ENCODE data around the gene EPB41L1.

The EPB41L1 gene

DNA sequence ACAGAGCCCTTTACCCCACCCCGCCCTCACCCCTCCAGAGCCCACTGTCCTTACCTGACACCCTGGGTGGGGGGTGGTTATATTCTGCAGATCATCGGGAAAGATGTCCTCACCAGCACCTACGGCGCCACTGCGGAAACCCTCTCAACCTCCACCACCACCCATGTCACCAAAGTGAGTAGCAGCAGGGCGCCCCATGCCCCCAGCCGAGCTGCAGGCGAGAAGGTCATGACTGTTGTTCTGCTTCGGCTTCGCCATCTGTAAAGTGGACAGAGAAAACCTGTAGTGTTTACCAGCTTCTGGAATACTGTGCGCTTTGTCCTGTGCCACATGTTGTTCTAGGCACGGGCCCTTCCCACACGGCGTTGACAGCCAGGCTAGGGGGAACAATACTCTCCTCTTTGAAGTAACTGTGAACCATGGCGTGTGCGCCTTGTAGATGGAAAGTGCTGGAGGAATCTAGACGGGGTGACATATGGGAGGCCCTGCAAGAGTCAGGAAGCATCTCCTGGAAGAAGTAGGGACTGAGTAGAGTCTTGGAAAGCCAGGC lies 65.2 kb downstream of the EPB41L1 start:
- Mint-ChIP-seq H3K36me3 (ENCODE audit: low read depth) (no peaks in the 10 kb centered on the region), H3K27ac (no peak overlapping the region), H3K27me3 (ENCODE audit: low read depth, poor library complexity) (peaks cover 6% of the 10 kb centered on the region)

DNA sequence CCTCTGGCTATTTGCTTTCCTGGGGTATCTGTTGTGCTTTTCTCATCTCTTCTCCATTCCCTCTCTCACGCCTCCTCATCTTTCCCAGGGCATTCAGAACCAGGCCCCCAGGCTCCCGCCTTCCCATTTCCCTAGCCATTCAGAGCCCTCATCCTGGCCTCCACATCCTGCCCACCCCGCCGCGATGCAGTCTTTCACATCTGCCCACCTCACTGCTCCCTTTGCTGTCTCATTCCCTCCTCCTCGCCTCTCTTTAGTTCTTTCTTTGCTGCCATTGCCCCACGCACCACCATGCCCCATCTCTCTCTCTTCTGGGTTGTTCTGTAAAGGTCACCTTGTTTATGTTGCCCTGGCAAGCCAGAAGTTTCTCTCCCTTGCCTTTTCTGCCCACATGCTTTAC lies 71.1 kb downstream of the EPB41L1 start:
- no peaks in the 10 kb centered on the region for H3K36me3 Mint-ChIP-seq (ENCODE audit: low read depth)
- H3K9me3 Mint-ChIP-seq: no peaks in the 10 kb centered on the region
- H3K27me3 Mint-ChIP-seq (ENCODE audit: low read depth, poor library complexity): peaks cover 11% of the 10 kb centered on the region
- peak overlapping the region; percentile 76 for H3K27ac Mint-ChIP-seq
- H3K4me1 Mint-ChIP-seq: no peaks in the 10 kb centered on the region
- DNase-seq: no peak
- H3K4me3 Mint-ChIP-seq: no peak overlapping the region
- TF ChIP-seq, protein P1, sequence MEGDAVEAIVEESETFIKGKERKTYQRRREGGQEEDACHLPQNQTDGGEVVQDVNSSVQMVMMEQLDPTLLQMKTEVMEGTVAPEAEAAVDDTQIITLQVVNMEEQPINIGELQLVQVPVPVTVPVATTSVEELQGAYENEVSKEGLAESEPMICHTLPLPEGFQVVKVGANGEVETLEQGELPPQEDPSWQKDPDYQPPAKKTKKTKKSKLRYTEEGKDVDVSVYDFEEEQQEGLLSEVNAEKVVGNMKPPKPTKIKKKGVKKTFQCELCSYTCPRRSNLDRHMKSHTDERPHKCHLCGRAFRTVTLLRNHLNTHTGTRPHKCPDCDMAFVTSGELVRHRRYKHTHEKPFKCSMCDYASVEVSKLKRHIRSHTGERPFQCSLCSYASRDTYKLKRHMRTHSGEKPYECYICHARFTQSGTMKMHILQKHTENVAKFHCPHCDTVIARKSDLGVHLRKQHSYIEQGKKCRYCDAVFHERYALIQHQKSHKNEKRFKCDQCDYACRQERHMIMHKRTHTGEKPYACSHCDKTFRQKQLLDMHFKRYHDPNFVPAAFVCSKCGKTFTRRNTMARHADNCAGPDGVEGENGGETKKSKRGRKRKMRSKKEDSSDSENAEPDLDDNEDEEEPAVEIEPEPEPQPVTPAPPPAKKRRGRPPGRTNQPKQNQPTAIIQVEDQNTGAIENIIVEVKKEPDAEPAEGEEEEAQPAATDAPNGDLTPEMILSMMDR (IDR thresholded peaks at IDR 0.05): no peak

More for the DNA sequence above, 65.2 kb downstream of the EPB41L1 start:
- no peak overlapping the region for H3K4me3 Mint-ChIP-seq
- no peaks in the 10 kb centered on the region for H3K9me3 Mint-ChIP-seq
- TF ChIP-seq, protein P1 (IDR thresholded peaks at IDR 0.05): no peak
- peaks cover 15% of the 10 kb centered on the region for H3K4me1 Mint-ChIP-seq
- DNase-seq: no peak

DNA sequence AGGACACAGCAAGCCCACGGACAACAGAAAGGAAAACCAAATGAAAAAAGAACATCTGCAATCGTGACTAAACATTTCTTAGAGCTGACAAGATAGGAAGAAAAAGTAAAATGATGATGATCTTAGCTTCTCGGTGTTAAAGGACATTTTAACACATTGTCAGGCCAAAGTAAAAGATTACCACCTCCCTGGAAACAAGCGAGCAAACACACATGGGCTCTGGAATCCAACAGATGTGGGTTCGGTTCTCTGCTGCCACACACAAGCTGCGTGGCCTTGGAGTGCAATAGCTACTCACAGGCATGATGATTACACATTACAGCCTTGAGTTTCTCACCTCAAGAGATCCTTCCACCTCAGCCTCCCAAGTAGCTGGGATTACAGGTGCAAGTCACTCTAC lies 74.2 kb downstream of the EPB41L1 start:
- TF ChIP-seq, protein P1 (IDR thresholded peaks at IDR 0.05): no peak
- Mint-ChIP-seq H3K4me3 (no peak overlapping the region), H3K27me3 (ENCODE audit: low read depth, poor library complexity) (peaks cover 22% of the 10 kb centered on the region), H3K27ac (no peak overlapping the region), H3K4me1 (no peaks in the 10 kb centered on the region), H3K36me3 (ENCODE audit: low read depth) (no peaks in the 10 kb centered on the region), H3K9me3 (no peaks in the 10 kb centered on the region)
- DNase-seq: no peak

DNA sequence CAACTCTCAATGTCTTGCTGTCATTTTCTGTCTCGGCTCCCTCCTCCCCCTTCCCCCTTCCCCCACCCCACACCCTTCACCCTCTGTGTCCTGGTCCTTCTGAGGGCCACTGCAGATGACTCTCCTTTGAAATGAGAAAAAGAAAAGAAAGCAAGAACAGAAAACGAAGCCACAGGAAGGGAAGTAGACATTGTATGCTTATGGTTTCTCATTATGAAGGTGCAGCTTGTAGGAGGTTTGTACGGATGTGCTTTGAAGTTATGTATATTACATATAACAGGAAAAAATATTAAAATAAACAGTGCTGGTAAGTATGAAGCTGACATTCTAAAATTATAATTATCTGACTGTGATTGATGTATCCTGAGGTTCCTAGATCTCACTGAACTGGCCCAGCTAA lies 75.5 kb downstream of the EPB41L1 start:
- Mint-ChIP-seq H3K27me3 (ENCODE audit: low read depth, poor library complexity) (peaks cover 27% of the 10 kb centered on the region), H3K27ac (no peak overlapping the region), H3K9me3 (no peaks in the 10 kb centered on the region), H3K4me3 (no peak overlapping the region), H3K4me1 (no peaks in the 10 kb centered on the region), H3K36me3 (ENCODE audit: low read depth) (no peaks in the 10 kb centered on the region)
- no peak for DNase-seq
- TF ChIP-seq, protein P1 (IDR thresholded peaks at IDR 0.05): no peak

DNA sequence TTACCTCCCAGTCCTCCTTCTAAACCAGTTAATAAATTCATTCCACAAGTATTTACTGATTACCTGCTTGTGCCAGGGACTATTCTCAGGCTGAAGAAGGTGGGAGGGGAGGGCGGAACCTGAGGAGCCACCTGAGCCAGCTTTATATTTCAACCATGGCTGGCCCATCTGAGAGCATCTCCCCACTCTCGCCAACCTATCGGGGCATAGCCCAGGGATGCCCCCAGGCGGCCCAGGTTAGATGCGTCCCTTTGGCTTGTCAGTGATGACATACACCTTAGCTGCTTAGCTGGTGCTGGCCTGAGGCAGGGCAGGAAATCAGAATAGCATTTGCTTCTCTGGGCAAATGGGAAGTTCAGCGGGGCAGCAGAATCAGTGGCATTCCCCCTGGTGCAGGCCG lies 76.8 kb downstream of the EPB41L1 start:
- no peaks in the 10 kb centered on the region for H3K9me3 Mint-ChIP-seq
- TF ChIP-seq, protein P1 (IDR thresholded peaks at IDR 0.05): no peak
- DNase-seq: no peak
- H3K4me1 Mint-ChIP-seq: peaks cover 6% of the 10 kb centered on the region
- no peak overlapping the region for H3K27ac Mint-ChIP-seq
- H3K36me3 Mint-ChIP-seq (ENCODE audit: low read depth): no peaks in the 10 kb centered on the region
- no peak overlapping the region for H3K4me3 Mint-ChIP-seq
- H3K27me3 Mint-ChIP-seq (ENCODE audit: low read depth, poor library complexity): peaks cover 27% of the 10 kb centered on the region

DNA sequence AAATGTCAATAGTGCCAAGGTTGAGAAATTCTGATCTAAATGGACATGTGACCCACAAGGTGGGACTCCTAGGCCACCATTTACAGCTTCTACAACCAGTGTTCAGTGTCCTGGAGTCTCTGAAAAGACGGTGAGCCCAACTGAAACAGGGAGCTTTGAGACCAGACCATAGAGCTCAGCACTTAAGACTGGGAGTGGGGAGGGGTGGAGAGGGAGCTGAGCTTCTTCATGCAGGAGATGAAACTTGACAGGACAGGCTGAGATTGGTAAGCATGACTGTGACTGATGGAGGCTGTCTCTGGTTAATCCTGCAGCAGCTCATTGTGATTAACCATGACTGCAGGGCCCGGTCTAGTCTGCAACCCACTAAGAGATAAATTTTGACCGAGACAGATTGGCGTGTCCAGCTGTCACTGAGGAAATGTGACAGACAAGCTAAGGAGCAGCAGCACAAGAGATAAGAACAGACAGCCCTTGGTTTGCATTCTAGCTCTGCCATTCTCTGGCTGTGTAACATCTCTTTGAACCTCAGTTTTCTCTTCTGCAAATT lies 80.3 kb downstream of the EPB41L1 start:
- Mint-ChIP-seq H3K9me3 (no peaks in the 10 kb centered on the region), H3K4me3 (peak overlapping the region; percentile 29), H3K36me3 (ENCODE audit: low read depth) (peaks cover 10% of the 10 kb centered on the region), H3K27ac (no peak overlapping the region), H3K27me3 (ENCODE audit: low read depth, poor library complexity) (peaks cover 23% of the 10 kb centered on the region), H3K4me1 (peaks cover 29% of the 10 kb centered on the region)
- no peak for DNase-seq
- TF ChIP-seq, protein P1 (IDR thresholded peaks at IDR 0.05): no peak

Data from nephron progenitor cell (in vitro differentiated cells).